Neural cell (in vitro differentiated cells): ENCODE data around the gene IGSF1. TPM values are rescaled to one million over a fixed set of nuclear protein-coding genes. Genes with fewer than 3 reads are reported as not detected.

Source experiments
- H2AFZ ChIP-seq: fragments of 200-600, 300-800 bp; sonication (generic), shearing (Covaris generic); 2 replicates; pipeline ENCODE4 v1.6.0; 2014; ENCODE audit warnings: low read depth, mild to moderate bottlenecking, antibody characterized with exemption, low read length, moderate library complexity
- H3F3A ChIP-seq: fragments of 200-600 bp; shearing (Covaris generic); 2 replicates; pipeline ENCODE4 v1.6.1; 2016; ENCODE audit warnings: mild to moderate bottlenecking, moderate library complexity, mixed read lengths, antibody characterized with exemption, low read length; ENCODE audit not compliant: insufficient read depth, poor library complexity, severe bottlenecking
- H3K27ac ChIP-seq: fragments of 200-600, 300-800 bp; sonication (generic), shearing (Covaris generic); 2 replicates; pipeline ENCODE4 v1.5.1; 2014; ENCODE audit warnings: mild to moderate bottlenecking, low read length, moderate library complexity
- H3K27me3 ChIP-seq: fragments of 300-800, 200-600 bp; sonication (generic), shearing (Covaris generic); 2 replicates; pipeline ENCODE4 v1.6.0; 2014; ENCODE audit warnings: mild to moderate bottlenecking, low read depth, low read length, moderate library complexity; ENCODE audit not compliant: insufficient read depth
- H3K36me3 ChIP-seq: fragments of 300-800, 200-600 bp; sonication (generic), shearing (Covaris generic); 2 replicates; pipeline ENCODE4 v1.5.1; 2014; ENCODE audit warnings: mild to moderate bottlenecking, antibody characterized with exemption, low read length, moderate library complexity; ENCODE audit not compliant: insufficient read depth
- H3K4me2 ChIP-seq: fragments of 300-800, 200-600 bp; sonication (generic), shearing (Covaris generic); 2 replicates; pipeline ENCODE4 v1.6.0; 2014; ENCODE audit warnings: mild to moderate bottlenecking, low read length
- H3K4me3 ChIP-seq: fragments of 300-800, 200-600 bp; sonication (generic), shearing (Covaris generic); 2 replicates; pipeline ENCODE4 v1.5.1; 2014; ENCODE audit warnings: mild to moderate bottlenecking, low read length, moderate library complexity
- H3K79me2 ChIP-seq: fragments of 200-600 bp; shearing (Covaris generic); replicated peaks from 2 replicates; pipeline ENCODE4 v1.6.0; 2014; ENCODE audit warnings: mild to moderate bottlenecking, low read length, moderate library complexity; ENCODE audit not compliant: insufficient read depth
- H3K9ac ChIP-seq: fragments of 300-800, 200-600 bp; sonication (generic), shearing (Covaris generic); 2 replicates; pipeline ENCODE4 v1.6.1; 2016; ENCODE audit warnings: mild to moderate bottlenecking, low read length, mixed read lengths
- H3K9me2 ChIP-seq: fragments of 200-600 bp; shearing (Covaris generic); 2 replicates; pipeline ENCODE4 v1.6.1; 2016; ENCODE audit warnings: mild to moderate bottlenecking, low read length, mixed read lengths; ENCODE audit not compliant: insufficient read depth
- H3K9me3 ChIP-seq: fragments of 200-600, 300-800 bp; sonication (generic), shearing (Covaris generic); 2 replicates; pipeline ENCODE4 v1.6.1; 2016; ENCODE audit warnings: mild to moderate bottlenecking, mixed run types, low read length, moderate library complexity, mixed read lengths
- H4K20me1 ChIP-seq: fragments of 200-600 bp; shearing (Covaris generic); 2 replicates; pipeline ENCODE4 v1.6.1; 2016; ENCODE audit warnings: mild to moderate bottlenecking, mixed run types; ENCODE audit not compliant: insufficient read depth
- EP300 ChIP-seq: fragments of 450-650 bp; conservative IDR thresholded peaks from 2 replicates; pipeline ENCODE4 v1.6.1; 2014; ENCODE audit warnings: antibody characterized with exemption, mild to moderate bottlenecking, moderate library complexity; ENCODE audit not compliant: poor library complexity, severe bottlenecking
- EZH2 ChIP-seq: fragments of 200-600, 300-800 bp; shearing (Covaris generic), sonication (generic); IDR thresholded peaks from 2 replicates; pipeline ENCODE4 v1.6.1; 2014; ENCODE audit warnings: antibody characterized with exemption, low read length, borderline replicate concordance, mild to moderate bottlenecking; ENCODE audit not compliant: insufficient read depth, poor library complexity, severe bottlenecking
- MXI1 ChIP-seq: fragments of 450-650 bp; conservative IDR thresholded peaks from 2 replicates; pipeline ENCODE4 v1.6.1; 2014; ENCODE audit warnings: antibody characterized with exemption, mild to moderate bottlenecking; ENCODE audit not compliant: poor library complexity, severe bottlenecking
- POLR2AphosphoS5 ChIP-seq: IDR thresholded peaks from 2 replicates; pipeline ENCODE4 v1.6.1; 2012
- RAD21 ChIP-seq: fragments of 450-650 bp; conservative IDR thresholded peaks from 2 replicates; pipeline ENCODE4 v1.6.1; 2014; ENCODE audit warnings: antibody characterized with exemption, mild to moderate bottlenecking, moderate library complexity
- REST ChIP-seq: IDR thresholded peaks from 2 replicates; pipeline ENCODE4 v1.6.1; 2012; ENCODE audit warnings: borderline replicate concordance
- SMC3 ChIP-seq: fragments of 450-650 bp; conservative IDR thresholded peaks from 2 replicates; pipeline ENCODE4 v1.6.1; 2014; ENCODE audit warnings: antibody characterized with exemption, mild to moderate bottlenecking, moderate library complexity; ENCODE audit not compliant: poor library complexity
- TAF1 ChIP-seq: IDR thresholded peaks from 2 replicates; pipeline ENCODE4 v1.6.1; 2012; ENCODE audit warnings: low read depth
- polyA plus RNA-seq: library from polyadenylated mRNA; depleted of rRNA; stranded (reverse); fragments of >200 nt; gene quantifications from 2 replicates; pipeline ENCODE4 v1.2.3, GENCODE V29; 2014
- TF ChIP-seq, protein P1 (sequence below): fragments of 450-650 bp; IDR thresholded peaks from 2 replicates; pipeline ENCODE4 v1.5.1; 2014; ENCODE audit warnings: antibody characterized with exemption, mild to moderate bottlenecking, moderate library complexity; ENCODE audit not compliant: poor library complexity, severe bottlenecking

The IGSF1 gene
- polyA plus RNA-seq, 1 donor from 2014 or later: 2.6 TPM

DNA sequence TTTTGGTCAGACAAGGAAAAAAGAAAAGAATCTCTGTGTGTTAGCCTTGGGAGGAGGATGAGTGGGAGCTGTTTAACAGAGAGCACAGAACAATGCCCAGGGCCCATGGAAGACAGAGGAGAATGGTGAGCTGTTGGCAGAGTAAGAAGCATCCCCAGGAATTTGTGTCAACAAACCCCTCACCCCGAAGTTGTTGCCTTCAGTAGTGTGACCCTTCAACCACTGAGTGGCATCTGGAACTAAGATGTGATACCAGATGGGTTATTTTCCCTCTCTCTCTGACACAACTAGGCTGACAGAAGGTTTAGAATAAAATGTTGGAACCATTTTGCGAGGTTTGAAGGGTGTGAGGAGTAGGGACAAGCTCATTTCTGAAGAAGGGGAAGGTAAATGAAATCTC is 25.1 kb downstream of the IGSF1 start:
- H3K4me3 ChIP-seq: no peak overlapping the region
- no peaks in the 10 kb centered on the region for H3K27me3 ChIP-seq

DNA sequence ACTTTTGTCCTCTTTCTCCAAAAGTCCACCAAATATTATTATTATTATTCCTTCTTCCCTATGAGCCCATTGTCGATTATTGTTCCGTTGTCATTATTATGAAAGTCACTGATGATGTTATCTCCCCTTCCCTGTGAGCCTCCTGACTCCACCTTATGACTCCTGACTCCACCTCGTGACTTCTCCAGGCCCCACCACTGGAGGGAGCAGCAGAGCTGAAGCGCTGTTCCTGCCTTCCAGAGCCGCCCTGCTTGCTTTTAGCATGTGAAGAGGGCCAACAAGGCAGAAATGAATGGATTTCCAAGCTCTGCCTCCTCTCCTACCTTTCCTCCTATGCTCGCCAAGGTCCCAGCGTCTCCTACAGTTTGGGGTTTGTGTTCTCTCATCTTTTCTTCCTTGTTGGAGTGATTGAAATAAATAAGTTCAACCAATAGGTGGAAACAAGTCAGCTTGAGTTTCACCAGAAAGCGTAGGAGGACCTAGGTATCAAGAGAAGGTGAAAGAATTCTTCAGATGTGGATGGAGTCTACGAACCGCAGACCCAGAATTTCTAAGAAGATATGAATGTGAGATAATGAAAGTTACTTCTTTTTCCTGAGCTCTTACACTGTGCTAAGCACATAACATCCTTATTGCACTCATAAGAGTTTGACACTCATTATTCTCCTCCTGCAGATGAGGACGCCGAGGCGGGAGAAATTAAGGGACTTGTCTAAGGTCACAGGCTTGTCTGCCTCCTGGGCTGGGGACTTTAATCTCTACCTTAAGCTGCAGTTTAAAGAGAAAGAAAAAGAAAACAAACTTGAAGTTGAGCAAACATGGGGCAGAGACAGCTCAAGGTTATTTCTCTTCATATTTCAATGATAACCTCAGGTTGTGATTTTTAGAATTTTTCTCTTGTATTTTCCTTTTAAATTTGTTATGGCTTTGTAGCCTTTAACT is 26.1 kb downstream of the IGSF1 start:
- H3K27ac ChIP-seq: no peak overlapping the region
- H3K4me2 ChIP-seq: no peak overlapping the region
- H3K9ac ChIP-seq: no peak overlapping the region
- no peaks in the 10 kb centered on the region for H3K9me3 ChIP-seq
- no peaks in the 10 kb centered on the region for H3K9me2 ChIP-seq
- no peaks in the 10 kb centered on the region for H3K36me3 ChIP-seq
- H2AFZ ChIP-seq: no peak overlapping the region
- no peaks in the 10 kb centered on the region for H3K79me2 ChIP-seq
- H3F3A ChIP-seq: no peaks in the 10 kb centered on the region
- H4K20me1 ChIP-seq: no peaks in the 10 kb centered on the region
- H3K27me3 ChIP-seq: no peaks in the 10 kb centered on the region
- no peak overlapping the region for H3K4me3 ChIP-seq
- TF ChIP-seq REST (no peak), SMC3 (no peak), TAF1 (no peak), RAD21 (no peak), EP300 (no peak)
- TF ChIP-seq, protein P1, sequence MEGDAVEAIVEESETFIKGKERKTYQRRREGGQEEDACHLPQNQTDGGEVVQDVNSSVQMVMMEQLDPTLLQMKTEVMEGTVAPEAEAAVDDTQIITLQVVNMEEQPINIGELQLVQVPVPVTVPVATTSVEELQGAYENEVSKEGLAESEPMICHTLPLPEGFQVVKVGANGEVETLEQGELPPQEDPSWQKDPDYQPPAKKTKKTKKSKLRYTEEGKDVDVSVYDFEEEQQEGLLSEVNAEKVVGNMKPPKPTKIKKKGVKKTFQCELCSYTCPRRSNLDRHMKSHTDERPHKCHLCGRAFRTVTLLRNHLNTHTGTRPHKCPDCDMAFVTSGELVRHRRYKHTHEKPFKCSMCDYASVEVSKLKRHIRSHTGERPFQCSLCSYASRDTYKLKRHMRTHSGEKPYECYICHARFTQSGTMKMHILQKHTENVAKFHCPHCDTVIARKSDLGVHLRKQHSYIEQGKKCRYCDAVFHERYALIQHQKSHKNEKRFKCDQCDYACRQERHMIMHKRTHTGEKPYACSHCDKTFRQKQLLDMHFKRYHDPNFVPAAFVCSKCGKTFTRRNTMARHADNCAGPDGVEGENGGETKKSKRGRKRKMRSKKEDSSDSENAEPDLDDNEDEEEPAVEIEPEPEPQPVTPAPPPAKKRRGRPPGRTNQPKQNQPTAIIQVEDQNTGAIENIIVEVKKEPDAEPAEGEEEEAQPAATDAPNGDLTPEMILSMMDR: no peak

More for the DNA sequence above, 25.1 kb downstream of the IGSF1 start:
- no peak for TF ChIP-seq RAD21
- no peak for TF ChIP-seq SMC3
- TF ChIP-seq, protein P1: no peak
- TF ChIP-seq MXI1: no peak
- no peak for TF ChIP-seq EP300
- no peak for TF ChIP-seq EZH2
- no peak for TF ChIP-seq POLR2AphosphoS5
- no peak for TF ChIP-seq REST
- no peak for TF ChIP-seq TAF1
- Histone ChIP-seq H3K9me3 (no peaks in the 10 kb centered on the region), H2AFZ (no peak overlapping the region), H3K36me3 (no peaks in the 10 kb centered on the region), H3K9me2 (no peaks in the 10 kb centered on the region), H3K27ac (no peak overlapping the region), H3F3A (no peaks in the 10 kb centered on the region), H4K20me1 (no peaks in the 10 kb centered on the region), H3K9ac (no peak overlapping the region), H3K4me2 (no peak overlapping the region), H3K79me2 (no peaks in the 10 kb centered on the region)
